GM21381 (cell line): ENCODE results near the gene DNAH7.
"Not testable (repeated sequence)": the region's sequence is repeated elsewhere in the genome, so short reads cannot be mapped to it uniquely, and the experiment has no call there.

Experiments
- ATAC-seq: cut with Tn5 transposase; IDR thresholded peaks from one replicate; pipeline ENCODE4 v1.9.1; 2021; ENCODE audit warnings: mild to moderate bottlenecking, moderate library complexity; ENCODE audit not compliant: unreplicated experiment

The DNAH7 gene

DNA sequence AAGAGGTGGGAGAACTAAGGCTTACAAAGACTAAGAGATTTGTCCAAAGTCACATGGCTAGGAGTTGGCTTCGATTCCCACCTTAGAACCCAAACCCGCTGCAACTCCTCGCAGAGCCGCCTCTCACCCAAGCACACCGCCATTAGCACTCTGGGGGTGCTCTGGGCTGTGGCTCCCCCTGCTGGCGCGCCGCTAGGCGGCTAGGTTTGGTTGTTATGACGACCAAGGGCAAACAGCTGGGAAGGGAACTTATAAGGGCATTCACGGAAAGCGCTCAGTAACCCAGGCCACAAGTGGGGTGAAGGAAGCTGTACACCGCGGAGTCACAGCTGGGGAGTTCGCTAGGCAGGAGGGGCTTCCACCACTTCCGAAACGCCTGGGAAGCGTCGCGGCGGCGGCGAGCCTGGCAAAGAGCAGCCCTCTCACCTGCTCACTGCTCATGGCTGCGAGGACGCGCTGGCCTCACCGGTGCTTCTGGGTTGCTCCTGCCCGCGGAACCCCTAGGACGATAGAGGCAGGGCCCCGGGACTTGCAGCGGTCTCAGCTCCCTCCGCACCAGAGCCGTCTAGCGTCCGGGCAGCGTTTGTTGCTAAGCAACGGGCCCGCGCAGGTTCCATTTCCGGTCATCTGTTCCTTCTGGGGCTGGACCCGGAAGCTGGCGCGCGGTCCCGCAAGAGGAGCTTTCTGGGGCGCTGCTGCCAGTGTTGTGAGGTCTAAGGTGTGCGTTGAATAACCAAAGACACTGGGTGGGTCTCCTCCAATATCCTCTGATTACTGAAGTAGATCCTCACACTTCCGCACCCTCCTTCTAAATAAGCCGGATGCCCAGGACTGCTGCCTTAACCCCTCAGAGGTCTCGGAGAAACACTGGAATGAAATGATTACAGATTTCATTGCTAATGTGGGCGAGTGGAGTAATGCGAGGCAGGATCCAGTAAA is at the start of gene DNAH7:
TSS of gene DNAH7 (minus strand) at position 567 of the 939 bp plus-strand sequence. CDS start at position 441, 126 bp downstream.
- peak; percentile 99 for ATAC-seq

DNA sequence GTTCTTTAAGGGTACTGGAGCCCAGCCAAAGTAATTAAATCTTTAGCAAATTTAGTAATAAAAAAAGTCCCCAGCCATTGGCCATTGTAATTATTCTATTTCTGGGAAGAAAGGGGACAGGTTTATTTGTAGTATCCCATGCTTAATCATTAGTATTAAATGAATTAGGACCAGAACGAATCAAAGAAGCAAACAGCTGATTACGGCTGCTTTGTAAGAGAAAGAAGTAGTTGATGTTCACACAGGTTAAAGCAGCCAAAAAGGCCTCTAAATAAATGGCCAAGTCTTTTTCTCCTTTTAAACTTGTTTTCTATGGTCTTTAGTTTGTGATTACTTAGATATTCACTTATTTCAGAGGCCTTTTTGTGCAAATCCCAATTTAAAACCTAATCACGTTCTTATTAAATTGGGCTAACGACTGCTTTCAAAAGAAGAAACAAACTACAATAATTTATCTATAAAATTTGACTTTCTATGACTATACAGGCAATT is 48.6 kb upstream of the DNAH7 start:
- ATAC-seq = no peak

DNA sequence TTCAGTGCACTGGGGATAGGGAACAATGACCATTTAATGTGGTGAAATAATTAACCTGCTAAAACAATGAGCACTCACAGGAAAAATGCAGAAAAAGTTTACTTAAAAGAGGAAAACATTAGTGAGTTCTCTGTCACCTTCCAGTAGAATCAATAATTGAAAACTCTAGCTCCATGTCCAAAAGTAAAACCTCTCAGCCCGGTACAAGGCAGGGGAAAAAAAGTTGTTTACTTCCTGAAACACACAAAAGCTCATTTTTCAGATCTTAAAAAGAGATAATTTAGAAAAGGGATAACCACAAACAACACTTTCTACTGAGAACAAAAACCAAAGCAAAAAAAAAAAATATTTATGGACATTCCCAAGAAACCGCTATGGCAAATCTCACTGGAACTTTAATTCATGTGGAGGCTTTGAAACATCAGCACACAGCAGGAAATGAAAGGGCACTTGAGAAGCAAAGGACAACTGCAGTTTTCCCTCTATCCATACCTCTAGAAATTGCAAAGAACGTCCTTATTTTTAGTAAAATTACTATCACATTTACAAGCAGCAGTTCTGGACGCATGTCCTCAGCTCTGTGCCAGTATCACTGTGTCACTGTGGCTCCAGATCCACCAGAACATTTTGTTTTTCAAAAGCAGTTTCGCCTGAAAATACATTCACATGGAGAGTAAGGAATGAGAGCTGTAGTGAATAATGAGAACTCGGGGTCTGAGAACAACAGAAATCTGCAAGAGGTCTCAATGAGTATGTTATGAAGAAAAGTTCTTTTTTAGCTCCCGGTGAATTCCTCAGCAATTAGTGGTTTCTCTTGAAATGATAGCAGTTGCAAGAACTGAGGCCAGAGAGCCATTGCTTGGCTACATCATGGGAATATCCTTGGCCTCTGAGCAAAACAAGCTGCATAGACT is 44.7 kb upstream of the DNAH7 start:
- no peak for ATAC-seq

DNA sequence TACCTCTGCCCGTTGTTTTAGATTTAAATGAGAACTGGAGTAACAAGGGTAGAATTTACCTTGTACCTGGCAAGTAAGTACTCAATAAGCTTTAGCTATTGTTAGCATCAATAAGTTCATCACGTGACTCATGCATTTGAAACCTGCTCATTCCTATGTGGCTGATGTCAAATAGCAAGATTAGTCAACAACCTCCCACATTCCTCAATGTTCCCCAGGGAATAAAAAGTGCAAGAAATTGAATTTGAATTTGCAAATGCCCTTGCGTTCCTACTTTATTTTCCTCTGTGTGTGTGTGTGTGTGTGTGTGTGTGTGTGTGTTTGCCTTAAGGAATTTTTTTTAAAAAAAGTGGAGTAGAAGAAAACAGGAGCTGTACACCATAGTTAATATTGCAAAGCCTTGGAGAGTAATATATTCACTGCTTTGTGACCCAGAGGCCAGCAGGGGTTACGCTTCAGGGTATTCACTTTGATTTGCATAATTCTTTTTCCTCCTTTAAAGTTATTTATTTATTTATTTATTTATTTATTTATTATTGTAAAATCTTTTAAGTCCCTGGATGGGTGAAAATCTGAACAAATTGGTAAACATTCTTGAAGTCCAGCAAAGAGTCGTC is 43.9 kb upstream of the DNAH7 start:
- no peak for ATAC-seq

DNA sequence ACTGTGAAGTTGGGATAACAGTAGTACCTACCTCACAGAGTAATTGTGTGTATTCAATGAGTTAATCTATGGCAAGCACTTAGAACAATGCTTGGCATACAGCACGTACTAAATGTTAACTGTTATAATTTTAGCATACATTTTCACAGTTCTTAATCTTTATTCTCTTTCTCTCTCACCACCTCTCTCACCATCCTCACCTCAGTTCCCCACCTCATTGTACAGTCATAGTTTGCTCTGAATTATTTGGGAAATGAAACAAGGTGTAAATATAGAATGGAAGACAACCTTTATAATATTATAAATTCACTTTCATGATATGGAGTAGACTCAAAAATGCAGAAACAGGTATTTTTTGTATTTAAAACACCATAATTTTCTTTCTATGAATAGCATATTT is 40.0 kb upstream of the DNAH7 start:
- no peak for ATAC-seq

DNA sequence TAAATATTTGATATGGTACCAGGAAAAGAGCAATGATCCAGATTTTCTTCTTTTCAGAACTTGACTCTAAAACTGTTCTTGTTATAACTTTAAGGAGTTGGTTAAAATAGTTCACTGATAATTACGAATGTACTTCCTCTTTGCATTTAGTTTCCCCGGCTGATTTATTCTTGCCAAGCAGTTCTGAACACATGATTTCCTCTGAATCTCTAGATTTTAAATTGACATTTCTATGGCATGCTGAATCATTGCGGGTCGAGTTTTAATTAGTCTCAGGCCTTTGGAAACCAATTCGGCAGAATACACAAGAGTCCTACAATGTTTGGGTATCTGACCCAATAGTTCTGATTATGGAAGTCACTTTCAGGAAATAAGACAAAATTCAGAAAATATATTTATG is 37.3 kb upstream of the DNAH7 start:
- no peak for ATAC-seq

DNA sequence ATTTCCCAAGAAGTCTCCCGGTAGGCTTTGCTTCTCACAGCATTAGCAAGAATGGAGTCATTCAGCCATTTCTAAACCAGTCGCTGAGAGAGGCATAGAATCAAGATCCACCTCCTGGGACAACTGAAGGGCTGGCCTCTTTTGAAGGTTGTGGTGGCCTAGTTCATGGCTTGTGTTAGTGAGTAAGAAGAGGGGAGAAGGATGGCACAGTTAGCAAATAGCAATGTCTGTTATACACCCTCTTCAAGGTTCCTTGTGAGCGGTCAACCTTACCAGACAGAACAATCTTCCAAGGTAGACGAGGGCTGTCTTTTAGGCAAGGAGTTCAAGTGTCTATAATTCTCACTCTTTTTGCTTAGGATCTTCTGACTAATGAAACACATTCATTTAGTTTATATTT is 35.4 kb upstream of the DNAH7 start:
- ATAC-seq = no peak

DNA sequence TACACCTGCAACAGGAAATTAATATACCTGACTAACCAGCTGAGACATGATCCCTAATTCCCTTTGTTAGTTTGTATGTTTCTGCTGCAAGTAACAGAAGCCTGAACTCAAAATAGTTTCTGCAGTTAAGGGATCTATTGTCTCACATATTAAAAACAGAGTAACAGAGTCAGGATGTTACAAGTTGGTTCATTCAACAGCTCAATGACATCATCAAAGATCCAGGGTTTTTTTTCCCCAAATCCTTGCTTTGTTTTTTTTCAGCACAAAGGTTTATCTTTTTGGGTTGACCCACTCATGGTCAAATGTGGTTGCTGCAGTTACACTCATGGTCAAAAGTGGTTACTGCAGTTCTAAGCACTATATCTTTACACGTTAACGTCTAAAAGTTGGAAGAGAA is 35.0 kb upstream of the DNAH7 start:
- ATAC-seq = no peak

DNA sequence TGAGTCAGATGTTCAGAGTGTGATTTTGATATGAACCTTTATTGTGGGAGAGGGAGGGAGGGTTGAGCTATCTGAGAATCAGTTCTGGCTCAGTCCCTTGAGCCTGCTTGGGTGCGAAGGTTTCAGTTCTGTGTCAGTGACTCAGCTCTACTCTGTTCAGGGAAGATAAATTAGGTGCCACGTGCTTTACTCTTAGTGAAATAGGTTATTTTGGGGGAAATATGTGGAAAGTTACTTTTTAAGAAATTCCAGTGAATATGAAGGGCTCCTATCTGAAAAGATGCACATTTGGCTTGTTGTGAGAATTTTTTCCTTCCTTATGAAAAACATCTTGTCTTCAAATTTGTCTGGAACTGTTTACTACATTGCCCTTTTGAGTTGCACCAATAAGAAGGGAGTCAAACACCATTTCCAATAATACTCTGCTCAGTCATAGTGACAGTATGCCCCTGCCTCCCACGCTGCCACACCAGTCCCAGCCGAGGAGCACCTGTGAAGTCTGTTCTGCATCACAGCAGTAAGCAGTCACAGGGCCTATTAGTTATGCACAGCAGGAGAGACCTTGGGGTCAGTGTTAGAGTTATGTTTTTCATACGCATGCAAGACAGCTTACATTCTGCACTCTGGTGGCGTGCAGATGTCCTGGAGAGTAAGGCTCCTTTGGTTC is 32.8 kb upstream of the DNAH7 start:
- ATAC-seq = peak; percentile 91

DNA sequence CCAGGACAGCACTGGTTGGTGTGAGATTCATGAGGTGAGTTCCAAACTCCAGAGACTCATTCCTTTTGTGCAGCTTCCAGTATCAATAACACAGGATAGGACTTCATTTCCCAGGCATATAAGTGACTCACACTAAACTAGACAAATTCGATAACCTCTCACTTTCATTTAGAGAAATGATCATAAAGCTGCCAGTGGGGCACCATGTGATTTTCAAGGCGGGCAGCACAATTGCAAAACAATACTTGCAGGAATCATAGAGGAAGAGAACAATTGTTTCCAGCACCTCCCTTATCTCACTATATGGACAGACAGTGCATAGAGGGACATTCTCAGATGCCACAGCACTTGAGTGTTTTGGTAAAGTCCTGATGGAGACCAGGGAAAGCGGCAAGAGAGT is 31.3 kb upstream of the DNAH7 start:
- no peak for ATAC-seq

DNA sequence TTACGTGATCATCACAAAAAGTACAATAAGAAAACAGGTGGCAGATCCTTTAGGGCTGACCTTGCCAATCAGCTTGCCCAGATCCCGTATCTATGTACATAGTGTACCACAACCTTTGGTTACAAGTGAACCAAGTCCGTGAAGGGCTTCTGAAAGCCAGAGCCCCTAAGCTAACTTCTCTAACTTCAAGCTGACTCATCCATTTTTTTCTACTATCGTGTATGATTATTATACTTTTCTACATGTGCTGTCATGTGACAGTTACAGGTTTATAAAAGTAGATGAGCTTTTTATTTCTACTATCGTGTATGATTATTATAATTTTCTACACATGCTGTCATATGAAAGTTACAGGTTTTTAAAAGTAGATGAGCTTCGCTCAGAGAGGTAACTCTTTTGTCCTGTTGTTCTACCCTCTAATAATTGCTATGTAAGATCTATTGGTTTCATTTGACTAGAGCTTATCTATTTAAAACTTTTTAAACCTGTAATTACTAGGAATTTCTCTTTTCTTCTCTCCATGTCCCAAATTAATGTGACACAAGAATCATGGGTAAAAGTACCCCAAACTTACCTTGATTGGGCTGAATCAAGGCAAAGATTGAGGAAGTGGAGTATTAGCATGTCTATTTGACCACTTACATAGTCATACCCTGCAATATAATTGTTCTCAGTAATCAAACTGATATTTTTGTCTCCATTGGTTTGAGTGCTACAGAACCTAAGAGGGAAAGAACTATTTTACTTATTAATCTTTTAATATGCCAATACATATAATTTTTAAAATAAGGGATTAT is 29.4 kb upstream of the DNAH7 start:
- ATAC-seq = no peak

DNA sequence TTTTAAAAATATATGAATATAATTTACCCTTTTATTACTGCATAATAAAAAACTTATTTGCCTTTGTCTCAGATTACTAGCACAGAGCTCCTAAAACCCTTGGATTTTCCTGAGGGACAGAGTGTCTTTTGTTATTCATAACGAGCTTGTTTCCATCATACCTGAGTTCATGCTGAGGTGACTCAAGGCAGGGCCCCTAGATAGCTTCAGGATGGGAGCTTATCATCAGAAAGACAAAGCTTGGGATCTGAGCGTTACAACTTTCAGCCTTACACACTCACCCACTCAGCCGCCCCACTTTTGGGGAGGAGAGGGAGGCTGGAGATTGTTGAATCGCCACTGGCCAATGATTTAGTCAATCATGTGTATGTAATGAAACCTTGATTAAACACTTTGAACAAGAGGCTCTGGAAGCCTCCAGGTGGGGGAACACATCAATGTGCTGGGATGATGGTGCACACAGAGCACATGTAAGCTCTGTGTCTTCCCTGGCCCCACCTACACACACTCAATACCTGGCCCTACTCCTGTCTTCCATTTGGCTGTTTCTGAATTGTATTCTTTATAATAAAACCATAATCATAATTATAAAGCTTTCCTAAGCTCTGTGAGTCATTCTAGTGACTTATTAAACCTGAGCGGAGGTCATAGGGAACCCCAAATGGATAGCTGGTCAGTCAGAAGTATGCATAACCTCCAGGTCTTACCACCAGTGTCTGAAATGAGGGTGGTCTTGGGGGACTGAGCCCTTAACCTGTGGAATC is 28.5 kb upstream of the DNAH7 start:
- no peak for ATAC-seq

DNA sequence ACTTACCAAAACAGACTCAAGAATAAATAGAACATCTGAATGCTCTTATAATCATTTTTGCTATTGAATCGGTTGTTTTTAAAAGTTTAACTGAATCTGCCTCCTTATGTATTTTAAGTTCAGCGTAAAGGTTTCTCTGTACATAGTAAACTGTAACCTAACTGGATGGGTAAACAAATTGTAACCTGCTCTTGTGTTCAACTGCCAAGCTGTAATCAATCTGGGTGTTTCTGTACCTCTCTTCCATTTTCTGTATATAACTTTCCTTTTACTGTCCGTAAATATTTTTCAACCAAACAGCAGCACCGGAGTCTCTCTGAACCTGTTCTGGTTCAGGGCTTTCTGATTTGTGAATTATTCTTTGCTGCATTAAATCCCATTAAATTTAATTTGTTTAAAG is 27.6 kb upstream of the DNAH7 start:
- no peak for ATAC-seq

DNA sequence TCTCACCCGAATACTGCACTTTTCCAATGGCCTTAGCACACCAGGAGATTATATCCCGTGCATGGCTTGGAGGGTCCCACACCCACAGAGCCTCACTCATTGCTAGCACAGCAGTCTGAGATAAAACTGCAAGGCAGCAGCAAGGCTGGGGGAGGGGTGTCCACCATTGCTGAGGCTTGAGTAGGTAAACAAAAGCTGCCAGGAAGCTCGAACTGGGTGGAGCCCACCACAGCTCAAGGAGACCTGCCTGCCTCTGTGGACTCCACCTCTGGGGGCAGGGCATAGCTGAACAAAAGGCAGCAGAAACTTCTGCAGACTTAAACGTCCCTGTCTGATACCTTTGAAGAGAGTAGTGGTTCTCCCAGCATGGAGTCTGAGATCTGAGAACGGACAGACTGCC is 20.8 kb upstream of the DNAH7 start:
- ATAC-seq = not testable (repeated sequence)

DNA sequence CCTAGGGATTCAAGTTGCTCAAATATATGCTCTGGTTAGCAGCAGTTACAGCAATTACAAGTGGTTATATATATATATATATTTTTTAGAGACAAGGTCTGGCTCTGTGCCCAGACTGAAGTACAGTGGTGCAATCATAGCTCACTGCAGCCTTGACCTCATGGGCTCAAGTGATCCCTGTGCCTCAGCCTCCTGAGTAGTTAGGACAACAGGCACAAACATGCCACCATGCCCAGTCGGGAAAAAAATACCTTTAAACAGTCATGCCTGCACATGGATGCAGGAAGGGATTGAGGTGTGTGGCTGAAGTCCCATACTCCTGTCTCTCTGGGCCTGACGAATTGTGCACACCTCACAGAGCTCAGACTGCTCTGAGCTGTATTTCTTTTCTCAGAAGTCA is 19.6 kb upstream of the DNAH7 start:
- ATAC-seq = no peak

DNA sequence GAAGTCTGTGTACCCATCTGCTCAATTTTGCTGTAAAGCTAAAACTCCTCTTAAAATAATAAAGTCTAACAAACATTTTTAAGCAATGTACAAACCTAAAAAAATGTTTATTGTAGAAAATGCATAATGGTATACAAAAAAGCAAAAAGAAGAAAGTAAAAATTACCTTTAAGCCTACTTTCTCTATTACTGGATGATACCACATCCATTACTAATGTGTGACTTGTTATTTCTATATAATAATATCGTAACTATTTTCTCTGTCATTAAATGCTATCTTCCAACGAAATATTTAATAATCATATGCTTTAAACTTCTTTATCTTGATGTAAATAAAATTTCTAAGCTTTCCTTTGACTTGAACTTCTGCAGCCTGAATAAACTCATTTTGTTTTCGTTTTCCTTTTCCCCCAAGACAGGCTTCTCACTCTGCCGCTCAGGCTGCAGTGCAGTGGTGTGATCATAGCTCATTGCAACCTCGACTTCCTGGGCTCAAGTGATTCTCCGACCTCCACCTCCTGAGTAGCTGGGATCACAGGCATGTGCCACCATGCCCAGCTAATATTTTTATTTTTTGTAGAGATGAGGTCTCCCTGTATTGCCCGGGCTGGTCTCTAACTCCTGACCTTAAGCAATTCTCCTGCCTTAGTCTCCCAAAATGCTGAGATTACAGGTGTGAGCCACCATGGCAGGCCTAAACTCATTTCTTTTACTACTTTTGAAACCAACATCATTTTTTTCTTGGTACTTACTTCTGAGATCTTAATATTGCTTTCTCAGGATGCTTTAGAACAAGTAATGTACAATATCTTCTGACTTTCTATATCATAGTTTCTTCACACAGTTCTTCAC is 18.1 kb upstream of the DNAH7 start:
- ATAC-seq = no peak

DNA sequence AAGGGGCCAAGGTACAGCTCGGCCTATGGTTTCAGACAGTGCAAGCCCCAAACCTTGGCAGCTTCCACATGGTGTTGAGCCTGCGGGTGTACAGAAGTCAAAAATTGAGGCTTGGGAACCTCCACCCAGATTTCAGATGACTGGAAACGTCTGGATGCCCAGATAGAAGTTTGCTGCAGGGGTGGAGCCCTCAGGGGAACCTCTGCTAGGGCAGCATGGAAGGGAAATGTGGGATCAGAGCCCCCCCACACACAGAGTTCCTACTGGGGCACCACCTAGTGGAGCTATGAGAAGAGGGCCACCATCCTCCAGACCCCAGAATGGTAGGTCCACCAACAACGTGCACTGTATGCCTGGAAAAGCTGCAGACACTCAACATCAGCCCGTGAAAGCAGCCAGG is 15.0 kb upstream of the DNAH7 start:
- ATAC-seq = no peak

DNA sequence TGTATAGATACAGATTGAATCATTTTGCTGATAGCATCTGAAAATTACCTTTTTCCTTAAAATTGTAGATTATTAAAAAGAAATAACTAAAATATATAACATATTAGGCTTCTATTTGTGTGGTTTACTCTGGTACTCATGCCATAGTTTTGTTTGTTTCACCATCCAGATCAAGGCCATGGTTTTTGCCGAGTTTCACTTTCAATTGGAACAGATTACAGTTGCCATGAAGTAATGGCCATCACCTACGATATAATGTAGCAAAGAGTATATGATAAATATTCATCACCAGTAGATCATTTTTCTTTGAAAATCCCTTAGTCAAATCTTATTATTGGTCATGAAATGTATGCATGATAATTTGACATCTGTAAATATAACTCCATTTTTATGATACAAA is 11.9 kb upstream of the DNAH7 start:
- ATAC-seq = no peak
